ENCODE measurements around the gene KCNIP1.

KCNIP1 gene

DNA sequence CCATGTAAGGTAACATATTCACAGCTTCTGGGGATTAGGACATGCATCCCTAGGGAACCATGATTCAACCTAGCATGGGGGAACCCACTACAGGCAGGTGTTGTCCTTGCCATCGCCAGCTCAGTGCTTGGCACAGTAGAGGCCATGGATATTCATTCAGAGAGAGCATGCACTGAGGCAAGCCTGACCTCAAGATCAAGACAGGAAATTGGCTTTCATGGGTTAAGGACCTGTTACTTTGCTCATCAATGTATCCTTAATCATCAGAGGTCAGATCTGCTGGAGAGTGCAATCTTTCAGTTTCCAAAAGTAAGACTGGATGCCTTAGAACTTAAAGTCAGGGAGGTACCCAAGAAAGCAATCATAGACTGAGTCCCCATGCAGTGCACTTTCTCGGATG is 84.0 kb downstream of the KCNIP1 start:
- Histone ChIP-seq H2AFZ (ENCODE audit: low read depth, low read length, severe bottlenecking) (no peak overlapping the region), H3K36me3 (ENCODE audit: low read length) (no peaks in the 10 kb centered on the region), H3K27ac (ENCODE audit: low read depth, low read length) (no peak overlapping the region), H3K27me3 (ENCODE audit: low read length) (no peaks in the 10 kb centered on the region), H3K79me2 (ENCODE audit: insufficient read depth, low read length) (no peaks in the 10 kb centered on the region), H3K9ac (ENCODE audit: low read length) (no peak overlapping the region), H3K9me2 (replicated peaks; ENCODE audit: insufficient read depth, low read length) (no peaks in the 10 kb centered on the region), H3K9me3 (ENCODE audit: insufficient read depth, low read length) (no peaks in the 10 kb centered on the region), H3F3A (ENCODE audit: insufficient read depth) (no peaks in the 10 kb centered on the region), H3K4me2 (ENCODE audit: low read depth, low read length, poor library complexity, severe bottlenecking) (no peak overlapping the region), H3K4me3 (ENCODE audit: insufficient read depth, low read length, poor library complexity, severe bottlenecking) (no peak overlapping the region), H4K20me1 (ENCODE audit: low read depth, low read length) (no peaks in the 10 kb centered on the region)
- TF ChIP-seq, protein P1, sequence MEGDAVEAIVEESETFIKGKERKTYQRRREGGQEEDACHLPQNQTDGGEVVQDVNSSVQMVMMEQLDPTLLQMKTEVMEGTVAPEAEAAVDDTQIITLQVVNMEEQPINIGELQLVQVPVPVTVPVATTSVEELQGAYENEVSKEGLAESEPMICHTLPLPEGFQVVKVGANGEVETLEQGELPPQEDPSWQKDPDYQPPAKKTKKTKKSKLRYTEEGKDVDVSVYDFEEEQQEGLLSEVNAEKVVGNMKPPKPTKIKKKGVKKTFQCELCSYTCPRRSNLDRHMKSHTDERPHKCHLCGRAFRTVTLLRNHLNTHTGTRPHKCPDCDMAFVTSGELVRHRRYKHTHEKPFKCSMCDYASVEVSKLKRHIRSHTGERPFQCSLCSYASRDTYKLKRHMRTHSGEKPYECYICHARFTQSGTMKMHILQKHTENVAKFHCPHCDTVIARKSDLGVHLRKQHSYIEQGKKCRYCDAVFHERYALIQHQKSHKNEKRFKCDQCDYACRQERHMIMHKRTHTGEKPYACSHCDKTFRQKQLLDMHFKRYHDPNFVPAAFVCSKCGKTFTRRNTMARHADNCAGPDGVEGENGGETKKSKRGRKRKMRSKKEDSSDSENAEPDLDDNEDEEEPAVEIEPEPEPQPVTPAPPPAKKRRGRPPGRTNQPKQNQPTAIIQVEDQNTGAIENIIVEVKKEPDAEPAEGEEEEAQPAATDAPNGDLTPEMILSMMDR (IDR thresholded peaks at IDR 0.05; ENCODE audit: insufficient read depth, low read length, poor library complexity, severe bottlenecking) = no peak
- TF ChIP-seq EZH2phosphoT487 (conservative IDR thresholded peaks at IDR 0.05; ENCODE audit: low read length) = no peak

DNA sequence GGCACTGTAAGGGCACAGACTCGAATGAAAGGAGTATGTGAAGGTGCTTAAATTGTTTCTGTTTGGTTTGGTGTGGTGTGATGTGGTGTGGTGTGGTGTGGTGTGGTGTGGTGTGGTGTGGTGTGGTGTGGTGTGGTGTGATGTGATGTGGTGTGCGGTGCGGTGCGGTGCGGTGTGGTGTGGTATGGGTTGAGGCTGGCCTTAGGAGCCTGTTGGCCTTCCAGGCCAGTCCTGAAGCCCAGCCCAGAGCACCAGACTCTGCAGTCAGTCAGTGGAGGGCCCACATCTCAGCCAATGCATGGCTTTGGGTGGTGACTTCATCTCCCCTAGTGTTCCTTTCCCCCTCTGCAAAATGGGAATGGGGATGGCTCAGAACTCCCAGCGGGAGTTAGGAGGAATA is 85.8 kb downstream of the KCNIP1 start:
- Histone ChIP-seq H3K27ac (ENCODE audit: low read depth, low read length) (no peak overlapping the region), H3K9ac (ENCODE audit: low read length) (no peak overlapping the region), H4K20me1 (ENCODE audit: low read depth, low read length) (no peaks in the 10 kb centered on the region), H3K4me3 (ENCODE audit: insufficient read depth, low read length, poor library complexity, severe bottlenecking) (no peak overlapping the region), H3K9me3 (ENCODE audit: insufficient read depth, low read length) (no peaks in the 10 kb centered on the region), H3K9me2 (replicated peaks; ENCODE audit: insufficient read depth, low read length) (no peaks in the 10 kb centered on the region), H2AFZ (ENCODE audit: low read depth, low read length, severe bottlenecking) (no peak overlapping the region), H3K27me3 (ENCODE audit: low read length) (no peaks in the 10 kb centered on the region), H3K36me3 (ENCODE audit: low read length) (no peaks in the 10 kb centered on the region), H3K4me2 (ENCODE audit: low read depth, low read length, poor library complexity, severe bottlenecking) (no peak overlapping the region), H3F3A (ENCODE audit: insufficient read depth) (no peaks in the 10 kb centered on the region), H3K79me2 (ENCODE audit: insufficient read depth, low read length) (no peaks in the 10 kb centered on the region)
- no peak for TF ChIP-seq EZH2phosphoT487 (conservative IDR thresholded peaks at IDR 0.05; ENCODE audit: low read length)
- TF ChIP-seq, protein P1 (IDR thresholded peaks at IDR 0.05; ENCODE audit: insufficient read depth, low read length, poor library complexity, severe bottlenecking) = no peak

DNA sequence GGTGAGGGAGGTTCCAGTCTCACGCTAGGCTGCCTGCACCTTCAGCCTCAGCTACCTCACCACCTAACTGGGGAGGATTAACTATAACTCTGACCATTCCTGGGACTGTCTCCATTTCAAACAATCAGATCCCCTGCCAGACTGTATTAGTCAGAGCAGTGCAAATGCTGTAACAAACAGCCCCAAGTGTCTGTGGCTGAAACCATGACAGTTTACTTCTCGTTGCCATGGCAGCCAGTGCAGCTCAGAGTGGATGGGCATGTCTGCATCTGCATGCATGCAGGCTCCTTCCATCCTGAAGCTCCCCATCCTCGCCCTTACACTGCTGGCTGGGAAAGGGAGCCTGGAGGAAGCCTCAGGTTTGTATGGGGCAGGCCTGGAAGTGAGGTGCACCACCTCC is 86.7 kb downstream of the KCNIP1 start:
- no peak overlapping the region for H3K27ac ChIP-seq (ENCODE audit: low read depth, low read length)
- H3K9me2 ChIP-seq (replicated peaks; ENCODE audit: insufficient read depth, low read length) = no peaks in the 10 kb centered on the region
- H4K20me1 ChIP-seq (ENCODE audit: low read depth, low read length) = no peaks in the 10 kb centered on the region
- H3K27me3 ChIP-seq (ENCODE audit: low read length) = no peaks in the 10 kb centered on the region
- no peak overlapping the region for H3K4me3 ChIP-seq (ENCODE audit: insufficient read depth, low read length, poor library complexity, severe bottlenecking)
- no peaks in the 10 kb centered on the region for H3K79me2 ChIP-seq (ENCODE audit: insufficient read depth, low read length)
- no peak overlapping the region for H3K4me2 ChIP-seq (ENCODE audit: low read depth, low read length, poor library complexity, severe bottlenecking)
- H3K36me3 ChIP-seq (ENCODE audit: low read length) = no peaks in the 10 kb centered on the region
- H2AFZ ChIP-seq (ENCODE audit: low read depth, low read length, severe bottlenecking) = no peak overlapping the region
- no peak overlapping the region for H3K9ac ChIP-seq (ENCODE audit: low read length)
- no peaks in the 10 kb centered on the region for H3F3A ChIP-seq (ENCODE audit: insufficient read depth)
- TF ChIP-seq, protein P1 (IDR thresholded peaks at IDR 0.05; ENCODE audit: insufficient read depth, low read length, poor library complexity, severe bottlenecking) = no peak
- TF ChIP-seq EZH2phosphoT487 (conservative IDR thresholded peaks at IDR 0.05; ENCODE audit: low read length) = no peak
- H3K9me3 ChIP-seq (ENCODE audit: insufficient read depth, low read length) = no peaks in the 10 kb centered on the region

Measured in SU-DHL-6 (cell line).